Putamen (tissue), 1 donor: ENCODE results near the gene MORF4L1.
"Not testable (repeated sequence)": the region's sequence is repeated elsewhere in the genome, so short reads cannot be mapped to it uniquely, and the experiment has no call there.

Experiments used
- DNase-seq: peaks from one replicate; pipeline ENCODE4 v3.0.0-alpha.2; 2016; ENCODE audit warnings: low spot score

MORF4L1 gene

DNA sequence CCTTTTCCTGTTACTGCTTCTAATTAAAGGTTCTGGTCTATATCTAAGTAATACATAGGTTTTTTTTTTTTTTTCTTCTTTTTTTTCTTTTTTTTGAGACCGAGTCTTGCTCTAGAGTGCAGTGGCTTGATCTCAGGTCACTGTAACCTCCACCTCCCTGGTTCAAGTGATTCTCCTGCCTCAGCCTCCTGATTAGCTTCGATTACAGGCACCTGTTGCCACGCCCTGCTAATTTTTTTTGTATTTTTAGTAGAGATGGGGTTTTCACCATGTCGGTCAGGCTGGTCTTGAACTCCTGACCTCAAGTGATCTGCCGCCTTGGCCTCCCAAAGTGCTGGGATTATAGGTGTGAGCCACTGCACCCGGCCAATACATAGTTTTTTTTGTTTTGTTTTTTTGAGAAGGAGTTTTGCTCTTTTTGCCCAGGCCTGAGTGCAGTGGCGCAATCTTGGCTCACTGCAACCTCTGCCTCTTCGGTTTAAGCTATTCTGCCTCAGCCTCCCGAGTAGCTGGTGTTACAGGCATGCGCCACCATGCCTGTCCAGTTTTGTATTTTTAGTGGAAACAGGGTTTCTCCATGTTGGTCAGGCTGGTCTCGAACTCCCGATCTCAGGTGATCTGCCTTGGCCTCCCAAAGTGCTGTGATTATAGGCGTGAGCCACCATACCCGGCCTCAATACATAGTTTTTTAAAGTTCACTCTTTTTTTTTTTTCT lies 28.3 kb downstream of the MORF4L1 start:
- DNase-seq, result not testable (repeated sequence)

DNA sequence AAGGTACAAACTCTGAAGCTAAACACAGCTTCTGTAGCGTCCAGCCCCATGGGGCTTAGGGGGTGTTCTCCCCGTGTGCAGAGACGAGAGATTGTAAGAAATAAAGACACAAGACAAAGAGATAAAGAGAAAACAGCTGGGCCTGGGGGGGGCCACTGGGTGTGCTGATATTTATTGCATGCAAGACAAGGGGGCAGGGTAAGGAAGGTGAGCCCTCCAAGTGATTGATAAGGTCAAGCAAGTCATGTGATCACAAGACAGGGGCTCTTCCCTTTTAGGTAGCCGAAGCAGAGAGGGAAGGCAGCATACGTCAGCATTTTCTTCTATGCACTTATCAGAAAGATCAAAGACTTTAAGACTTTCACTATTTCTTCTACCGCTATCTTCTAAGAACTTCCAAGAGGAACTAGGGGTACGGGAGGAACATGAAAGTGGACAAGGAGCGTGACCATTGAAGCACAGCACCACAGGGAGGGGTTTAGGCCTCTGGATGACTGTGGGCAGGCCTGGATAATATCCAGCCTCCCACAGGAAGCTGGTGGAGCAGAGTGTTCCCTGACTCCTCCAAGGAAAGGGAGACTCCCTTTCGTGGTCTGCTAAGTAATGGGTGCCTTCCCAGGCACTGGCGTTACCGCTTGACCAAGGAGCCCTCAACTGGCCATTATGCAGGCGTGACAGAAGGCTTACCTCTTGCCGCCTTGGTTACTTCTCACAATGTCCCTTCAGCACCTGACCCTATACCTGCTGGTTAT lies 29.8 kb downstream of the MORF4L1 start:
- DNase-seq, result not testable (repeated sequence)

DNA sequence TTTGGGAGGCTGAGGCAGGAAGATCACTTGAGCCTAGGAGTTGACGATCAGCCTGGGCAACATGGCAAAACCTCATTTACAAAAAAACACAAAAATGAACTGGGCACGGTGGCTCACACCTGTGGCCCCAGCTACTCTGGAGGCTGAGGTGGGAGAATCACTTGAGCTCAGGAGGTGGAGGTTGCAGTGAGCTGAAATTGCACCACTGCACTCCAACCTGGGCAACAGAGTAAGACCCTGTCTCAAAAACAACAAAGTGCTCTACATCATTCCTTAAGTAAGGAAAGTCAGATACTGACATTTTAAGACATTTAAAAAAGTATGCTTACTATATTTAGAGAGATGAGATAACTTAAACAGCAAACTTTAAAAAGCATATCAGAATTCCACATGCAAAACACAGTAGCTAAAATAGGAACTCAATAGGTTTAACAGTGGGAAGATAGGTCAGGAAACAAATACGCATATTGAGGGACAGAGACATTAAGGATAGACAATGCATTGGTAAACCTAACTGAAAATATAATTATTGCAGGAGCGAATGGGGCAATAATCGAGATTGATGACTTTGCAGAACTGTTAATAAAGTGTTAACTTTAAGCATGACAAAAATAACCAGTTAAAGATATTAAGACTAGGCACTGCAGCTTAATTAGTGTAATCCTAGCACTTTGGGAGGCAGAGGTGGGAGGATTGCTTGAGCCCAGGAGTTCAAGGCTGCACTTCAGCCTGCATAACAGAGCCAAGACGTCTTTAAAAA lies 32.1 kb downstream of the MORF4L1 start:
- DNase-seq, result no peak

DNA sequence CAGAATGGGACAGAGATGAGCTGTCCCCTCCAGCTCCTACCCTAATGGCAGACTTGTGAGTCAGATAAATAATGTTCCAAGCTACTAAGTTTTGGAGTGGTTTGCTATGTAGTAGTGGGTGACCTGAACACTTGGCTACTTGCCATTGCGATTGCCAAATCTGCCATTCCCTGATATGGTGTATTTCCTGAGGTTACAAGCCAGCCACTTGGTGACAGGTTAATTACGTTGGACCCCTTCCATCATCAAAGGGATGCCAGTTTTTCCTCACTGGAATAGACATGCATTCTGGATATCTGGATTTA lies 33.6 kb downstream of the MORF4L1 start:
- DNase-seq, result no peak

DNA sequence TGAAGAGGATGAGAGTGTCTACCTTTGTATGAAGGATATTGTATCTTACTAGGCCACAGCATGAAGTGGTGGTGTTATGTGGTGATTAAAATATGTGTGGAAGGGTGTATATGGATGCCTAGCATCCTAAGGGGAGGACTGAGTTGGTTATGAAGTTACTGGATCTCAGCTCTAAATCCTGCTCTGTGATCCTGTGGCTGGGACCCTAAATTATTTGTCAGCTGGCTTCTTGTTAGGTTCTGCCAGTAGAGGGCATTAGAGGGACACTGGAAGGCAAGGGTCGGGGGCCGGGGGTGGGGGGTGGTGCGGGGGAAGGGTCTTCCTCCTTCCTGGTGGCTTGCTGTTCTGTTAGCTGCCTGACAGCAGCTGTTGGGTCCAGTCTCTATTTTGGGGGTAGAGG lies 34.9 kb downstream of the MORF4L1 start:
- no peak for DNase-seq

DNA sequence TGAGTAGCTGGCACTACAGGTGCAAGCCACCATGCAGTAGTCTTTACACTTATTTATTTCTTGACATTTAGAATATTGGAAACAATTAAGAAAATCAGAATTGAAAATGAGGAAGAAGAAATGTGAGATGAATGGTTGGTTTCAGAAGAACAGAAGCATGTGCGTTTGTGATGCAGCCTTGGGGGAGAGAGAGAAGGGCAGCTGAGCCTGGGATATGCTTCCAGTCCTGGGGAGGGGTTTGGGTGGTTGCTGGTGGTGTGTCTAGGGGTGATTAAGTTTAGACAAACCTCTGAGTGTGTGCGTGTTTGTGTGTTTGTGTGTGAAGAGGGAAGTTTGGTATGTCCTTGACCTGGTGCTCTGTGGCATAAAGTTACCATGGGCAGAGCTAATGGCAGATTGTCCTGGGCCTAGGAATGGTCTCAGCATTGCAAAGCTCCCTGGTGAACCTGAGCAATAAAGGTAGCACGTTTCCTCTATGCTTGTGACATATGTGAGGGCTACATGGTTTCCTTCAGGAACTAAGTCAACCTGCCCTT lies 36.5 kb downstream of the MORF4L1 start:
- DNase-seq, result no peak

DNA sequence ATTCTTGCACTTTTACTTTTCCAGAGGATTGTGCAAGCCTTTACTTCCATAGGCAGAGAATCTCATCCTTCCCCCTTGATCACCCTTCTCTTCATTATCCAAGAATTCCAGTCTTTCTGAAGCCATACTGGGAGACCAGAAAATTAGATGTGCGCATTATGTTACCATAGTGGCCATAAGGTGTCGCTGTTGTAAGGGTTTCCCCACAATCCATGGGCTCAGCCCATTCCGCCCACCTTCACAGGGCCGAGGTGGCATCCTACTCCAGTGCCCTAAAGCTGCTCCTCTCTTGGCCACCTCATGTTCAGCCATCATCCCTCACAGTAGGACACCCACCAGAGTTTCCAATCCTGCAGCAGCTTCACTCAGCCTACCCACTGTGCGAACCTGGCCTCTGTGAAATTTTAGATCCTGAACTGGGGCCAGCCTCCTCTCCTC lies 37.1 kb downstream of the MORF4L1 start:
- no peak for DNase-seq

DNA sequence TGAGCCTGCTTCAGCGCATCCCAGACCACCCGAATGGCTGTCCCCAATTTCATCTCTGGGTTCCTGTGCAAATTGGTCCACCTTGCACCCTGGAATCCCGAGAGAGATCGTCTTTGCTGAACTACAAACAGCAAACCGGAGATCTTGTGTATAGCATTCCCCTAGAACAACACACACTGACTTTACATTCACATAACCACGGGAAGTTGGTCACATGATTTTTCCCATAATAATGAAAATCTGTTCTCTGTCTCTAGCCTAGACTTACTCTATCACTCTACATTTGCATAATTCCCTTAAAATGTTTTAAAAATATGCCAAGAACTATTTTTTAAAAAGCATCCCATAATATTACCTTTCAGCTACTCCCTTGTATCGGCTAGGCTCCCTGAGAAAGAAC lies 37.6 kb downstream of the MORF4L1 start:
- no peak for DNase-seq

DNA sequence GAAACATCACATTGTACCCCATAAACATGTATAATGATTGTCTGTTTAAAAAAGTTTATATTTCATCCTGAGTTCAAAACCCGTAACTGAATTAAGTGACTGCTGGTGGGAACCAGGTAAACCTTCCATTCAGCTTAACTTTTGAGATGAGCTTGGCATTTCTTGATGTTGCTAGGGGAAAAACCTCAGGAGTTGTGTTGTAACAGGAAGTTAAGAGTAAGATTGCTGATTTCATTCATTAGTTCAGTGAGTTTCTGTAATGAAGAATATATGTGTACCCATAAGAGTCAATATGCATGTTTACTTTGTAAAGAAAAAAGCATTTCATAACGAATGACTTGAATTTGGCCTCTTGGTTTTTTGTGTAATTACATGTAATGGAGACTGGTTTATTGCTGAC lies 39.6 kb downstream of the MORF4L1 start:
- DNase-seq, result no peak

DNA sequence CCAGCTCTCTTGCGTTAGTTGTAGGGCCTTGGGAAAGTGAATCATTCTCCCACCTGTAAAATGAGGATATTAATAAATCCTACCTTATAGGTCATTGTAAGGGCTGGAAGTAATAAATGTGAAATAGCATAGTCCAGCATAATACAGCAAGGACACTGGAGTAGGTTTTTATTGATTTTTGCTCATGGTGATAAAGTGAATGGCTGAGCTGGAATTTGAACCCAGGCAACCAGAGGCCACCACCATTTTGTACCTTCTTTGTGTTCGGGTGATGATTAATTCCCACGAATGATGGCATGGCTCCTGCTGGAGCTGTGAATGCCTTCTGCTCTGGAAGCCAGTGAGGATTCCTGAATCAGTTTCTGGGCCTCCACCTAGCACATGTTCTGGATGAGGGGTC lies 40.3 kb downstream of the MORF4L1 start:
- DNase-seq, result no peak

DNA sequence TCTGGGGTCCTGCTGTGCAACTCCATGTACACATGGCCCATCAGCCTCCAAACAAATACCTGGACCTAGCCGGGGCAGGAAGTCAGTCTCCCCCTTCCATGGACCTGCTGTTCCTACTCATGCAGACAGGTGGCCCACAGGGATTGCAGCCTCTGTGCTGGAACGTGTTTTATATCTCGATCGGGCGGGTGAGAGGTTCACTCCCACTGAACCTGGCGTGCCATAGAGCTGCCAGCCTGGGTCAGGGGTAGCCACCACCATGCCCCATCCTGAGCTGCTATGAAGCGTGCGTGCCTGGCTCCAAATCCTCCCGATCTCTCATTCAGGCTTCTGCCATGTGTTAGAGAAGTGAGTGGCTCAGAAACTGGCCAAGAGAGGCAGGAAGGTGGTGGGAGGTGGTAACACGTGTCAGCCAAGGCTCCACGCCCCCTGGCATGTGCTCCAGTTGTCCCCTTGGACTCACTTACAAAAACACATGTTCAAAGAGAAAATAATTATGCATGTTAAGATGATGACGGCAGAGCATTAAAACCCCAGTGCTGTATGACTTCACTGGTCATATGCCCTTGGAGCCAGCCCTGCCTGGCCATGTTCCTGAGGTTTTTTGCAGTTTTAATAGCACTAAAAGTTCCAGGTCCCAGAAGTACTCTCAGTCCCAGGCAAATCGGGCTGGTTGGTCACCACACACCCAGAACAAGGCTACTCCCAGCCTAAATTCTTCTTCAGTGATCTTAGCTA lies 41.5 kb downstream of the MORF4L1 start:
- DNase-seq, result no peak

DNA sequence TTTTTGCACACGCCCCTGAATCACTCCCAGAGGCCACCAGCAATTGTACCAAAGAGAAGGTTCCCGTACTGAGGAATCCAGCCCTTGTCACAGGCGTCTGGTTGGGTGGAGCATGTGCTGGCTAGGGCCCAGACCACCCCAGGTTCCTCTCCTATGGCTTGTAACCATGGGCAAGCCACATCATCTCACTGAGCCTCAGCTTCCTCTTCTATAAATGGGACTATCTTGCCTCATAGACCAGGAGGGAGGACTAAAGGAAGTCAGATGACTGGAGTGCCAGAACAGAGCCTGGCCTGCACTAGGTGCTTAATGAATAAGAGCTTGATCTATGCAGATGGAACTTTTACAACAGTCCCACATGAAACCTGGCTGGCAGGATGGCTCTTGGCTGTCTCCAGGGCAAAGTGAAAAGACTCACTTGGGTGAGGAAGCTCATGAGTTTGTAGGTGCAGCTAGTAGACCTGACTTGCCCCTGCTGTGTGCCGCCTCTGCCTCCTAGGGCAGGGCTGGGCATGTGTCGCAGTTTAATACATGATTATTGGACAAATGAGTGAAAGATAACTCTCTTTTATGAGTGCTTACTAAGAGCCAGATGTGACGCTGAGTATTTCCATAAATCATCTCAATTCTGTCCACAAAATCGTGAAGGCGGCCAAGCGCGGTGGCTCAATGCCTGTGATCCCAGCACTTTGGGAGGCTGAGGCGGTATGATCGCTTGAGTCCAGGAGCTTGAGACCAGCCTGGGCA lies 42.8 kb downstream of the MORF4L1 start:
- DNase-seq, result peak; percentile 58

DNA sequence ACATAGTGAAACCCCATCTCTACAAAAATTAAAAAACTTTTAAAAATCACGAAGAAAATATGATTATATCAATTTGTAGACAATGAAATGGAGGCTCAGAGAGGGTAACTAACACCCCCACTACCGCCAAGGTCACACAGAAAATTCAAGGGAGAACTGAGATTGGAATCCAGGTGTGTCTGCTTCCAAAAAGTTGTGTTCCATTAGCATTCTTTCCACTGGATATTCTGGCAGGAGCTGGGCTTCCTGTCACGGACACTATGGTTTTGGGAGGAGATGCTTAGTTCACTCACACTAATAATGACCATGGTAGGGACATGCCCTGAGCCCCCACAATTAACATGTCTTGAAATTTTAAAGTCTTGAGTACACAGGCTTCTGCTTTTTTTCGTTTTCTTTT lies 43.4 kb downstream of the MORF4L1 start:
- no peak for DNase-seq

DNA sequence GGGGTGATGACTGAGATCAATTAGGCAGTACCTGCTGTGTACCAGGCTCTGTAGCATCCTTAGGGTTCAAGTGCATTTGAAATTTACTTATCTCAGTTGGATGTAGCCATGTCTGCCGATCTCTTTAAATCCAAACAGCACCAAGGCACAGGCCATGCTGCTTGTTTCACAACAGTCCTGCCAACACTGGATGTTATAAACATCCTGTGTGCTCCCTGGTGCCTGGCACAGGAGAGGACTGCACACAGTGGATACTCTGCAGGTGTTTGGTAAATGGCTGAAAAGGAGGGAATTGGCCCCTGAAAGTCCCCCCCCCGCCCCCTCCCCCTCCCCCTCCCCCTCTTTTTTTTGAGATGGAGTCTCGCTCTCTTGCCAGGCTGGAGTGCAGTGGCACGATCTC lies 45.2 kb downstream of the MORF4L1 start:
- DNase-seq, result no peak

DNA sequence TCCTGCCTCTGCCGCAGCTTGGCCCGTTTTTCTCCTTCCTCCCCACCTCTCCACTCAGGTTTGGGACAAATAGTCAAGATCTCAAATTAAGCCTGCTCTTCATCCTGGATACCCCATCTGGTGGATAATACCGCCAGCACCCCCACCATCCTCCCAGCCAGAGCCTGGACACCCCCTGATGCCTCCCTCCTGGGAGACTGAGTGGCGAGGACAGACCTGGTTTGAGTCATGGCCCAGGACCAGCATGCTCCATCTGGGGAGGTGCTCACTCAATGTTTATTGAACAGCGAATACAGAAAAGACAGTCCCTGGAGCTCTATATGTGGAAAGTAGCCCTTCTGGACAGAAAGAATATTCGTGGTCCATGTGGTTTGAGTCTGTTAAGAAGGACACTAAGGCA lies 48.8 kb downstream of the MORF4L1 start:
- no peak for DNase-seq

DNA sequence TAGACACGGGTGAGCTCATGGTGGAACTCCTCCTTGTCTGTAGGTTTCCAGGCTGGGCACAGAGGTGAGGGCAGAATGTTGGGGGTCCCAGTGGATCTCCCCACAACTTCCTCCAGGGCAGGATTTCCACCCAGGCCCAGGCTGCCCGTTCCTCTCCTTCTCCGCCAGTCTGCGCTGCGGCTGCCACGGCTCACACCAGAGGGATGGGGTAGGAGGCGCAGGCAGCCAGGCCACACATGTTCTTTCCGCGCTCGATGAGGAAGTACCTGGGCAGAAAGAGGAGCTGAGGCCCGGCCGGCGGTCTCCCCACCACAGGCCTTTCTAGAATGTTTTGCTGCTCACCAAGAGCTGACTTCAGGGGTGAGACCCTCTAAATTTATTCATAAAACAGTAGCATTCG lies 49.2 kb downstream of the MORF4L1 start:
- no peak for DNase-seq

DNA sequence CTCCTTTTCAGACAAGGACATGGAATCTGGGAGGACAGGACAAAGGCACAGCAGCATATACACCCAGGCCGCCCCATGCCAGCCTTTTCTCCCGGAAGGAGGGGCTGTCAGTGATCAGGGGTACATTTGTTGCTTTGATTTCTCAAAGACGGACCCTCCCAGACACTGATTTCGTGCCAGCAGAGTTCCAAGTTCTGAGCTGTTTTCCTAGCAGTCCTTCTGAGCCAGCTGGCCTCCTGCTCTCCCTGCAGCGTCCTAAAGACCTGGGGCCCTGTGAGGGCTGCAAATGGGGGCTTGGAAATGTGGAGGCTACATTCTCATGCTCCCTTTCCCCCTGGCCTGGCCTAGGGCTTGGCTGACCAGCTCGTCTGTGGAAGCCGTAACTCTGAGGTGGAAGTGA lies 49.8 kb downstream of the MORF4L1 start:
- no peak for DNase-seq

DNA sequence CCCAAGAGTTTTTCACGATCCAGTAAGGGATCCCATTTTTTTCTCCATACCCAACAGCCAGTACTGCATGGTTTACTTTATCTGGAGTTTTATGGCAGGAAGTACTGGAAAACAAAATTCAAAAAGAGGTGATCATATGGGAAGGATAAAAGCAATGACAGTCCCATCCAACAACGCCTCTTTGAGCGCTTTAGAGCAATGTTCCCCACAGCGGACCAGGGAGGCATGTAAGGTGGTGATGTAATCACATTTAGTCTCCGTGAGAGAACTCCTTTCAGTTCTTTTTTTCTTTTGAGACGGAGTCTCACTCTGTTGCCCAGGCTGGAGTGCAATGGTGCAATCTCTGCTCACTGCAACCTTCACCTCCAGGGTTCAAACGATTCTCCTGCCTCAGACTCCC lies 50.3 kb downstream of the MORF4L1 start:
- DNase-seq, result no peak

DNA sequence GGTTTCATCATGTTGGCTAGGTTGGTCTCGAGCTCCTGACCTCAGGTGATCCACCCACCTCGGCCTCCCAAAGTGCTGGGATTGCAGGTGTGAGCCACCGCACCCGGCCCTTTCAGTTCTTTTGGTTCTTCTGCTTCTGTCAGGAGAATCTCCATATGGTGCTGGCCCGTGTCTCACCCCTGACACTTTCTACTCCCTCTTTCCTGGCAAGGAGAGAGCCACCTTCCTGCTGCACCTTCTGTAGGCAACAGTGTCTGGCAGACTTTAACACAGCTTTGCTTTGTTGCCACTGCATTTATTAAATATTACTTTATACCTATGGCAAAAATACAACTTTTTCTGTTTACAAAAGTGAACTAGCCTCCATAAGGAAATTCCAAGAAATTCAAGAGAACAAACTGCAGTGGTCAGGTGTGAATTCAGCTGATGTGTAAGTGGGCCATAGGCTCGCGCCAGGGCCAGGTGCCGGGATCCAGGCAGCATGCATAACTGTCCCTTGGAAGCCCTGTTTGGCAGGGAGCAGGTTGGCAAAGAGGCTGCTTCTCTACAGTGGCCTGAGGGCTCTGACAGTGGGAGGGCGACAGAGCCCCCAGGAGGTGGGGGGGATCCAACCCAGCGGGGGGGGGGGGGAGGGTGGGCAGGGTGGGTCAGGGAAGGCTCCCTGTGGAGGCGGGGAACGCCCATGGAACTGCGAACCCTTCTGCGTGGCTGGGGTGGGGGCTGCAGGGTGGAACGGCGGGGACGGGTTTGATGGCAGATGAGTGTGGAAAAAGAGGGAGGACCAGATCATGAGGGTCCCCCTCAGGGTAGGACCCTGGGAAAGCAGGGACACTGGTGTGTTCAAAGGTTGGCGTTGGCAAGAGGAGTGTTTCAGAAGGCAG lies 51.0 kb downstream of the MORF4L1 start:
- no peak for DNase-seq

DNA sequence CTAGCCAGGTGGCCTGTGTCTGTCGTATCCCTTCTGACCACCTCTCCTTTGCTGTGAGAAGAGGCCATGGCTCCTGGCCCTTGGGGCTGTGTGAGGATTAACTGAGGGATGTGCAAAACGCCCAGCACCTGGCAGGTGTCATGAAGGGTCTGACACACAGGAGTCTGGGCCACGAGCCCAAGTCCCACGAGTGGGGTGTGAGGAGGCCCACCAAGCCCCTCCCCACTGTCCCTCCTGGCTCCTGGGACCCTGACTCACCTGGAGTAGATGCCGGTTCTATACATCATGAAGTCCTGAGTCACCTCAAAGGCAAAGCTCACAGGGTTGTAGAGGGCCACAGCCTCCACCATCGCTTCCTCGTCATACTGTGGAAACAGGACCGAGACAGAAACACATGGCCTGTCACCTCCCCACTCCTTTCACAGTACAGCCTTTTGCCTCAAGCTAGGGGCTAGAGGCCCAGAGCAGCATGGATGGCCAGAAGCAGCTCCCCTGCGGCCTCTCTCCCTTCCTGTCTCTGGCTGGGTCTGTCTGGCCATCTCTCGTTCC lies 52.5 kb downstream of the MORF4L1 start:
- no peak for DNase-seq
